ENCODE data around the gene SLC16A9.

GRCh38 chr10:59702347-59702746 lies 7.3 kb downstream of the SLC16A9 start:
- no peak for TF ChIP-seq EZH2 (IDR thresholded peaks at IDR 0.05; ENCODE audit: insufficient read depth, poor library complexity, severe bottlenecking)
- TF ChIP-seq EZH2phosphoT487 (IDR thresholded peaks at IDR 0.05; ENCODE audit: insufficient read depth, low read depth), result no peak

Measured in GM23248 (cell line).